ENCODE data around the gene N4BP2L2.

The N4BP2L2 gene

GRCh38 chr13:32473650-32474049 is 64.9 kb downstream of the N4BP2L2 start:
- no peaks in the 10 kb centered on the region for H3K27me3 ChIP-seq (ENCODE audit: control insufficient read depth, insufficient read depth, low read length)
- no peaks in the 10 kb centered on the region for H3K9me3 ChIP-seq (ENCODE audit: control insufficient read depth, low read length)
- H2AFZ ChIP-seq, result no peak overlapping the region
- no peak overlapping the region for H3K4me2 ChIP-seq (ENCODE audit: low read length)
- H3K27ac ChIP-seq, result no peak overlapping the region
- no peaks in the 10 kb centered on the region for H3K79me2 ChIP-seq
- no peak overlapping the region for H3K9ac ChIP-seq
- H3K4me1 ChIP-seq, result no peaks in the 10 kb centered on the region
- TF ChIP-seq CTCF (IDR thresholded peaks at IDR 0.05), result no peak
- no peak overlapping the region for H3K4me3 ChIP-seq (ENCODE audit: low read depth, low read length)
- H3K36me3 ChIP-seq (ENCODE audit: control insufficient read depth, insufficient read depth, low read length), result no peaks in the 10 kb centered on the region

GRCh38 chr13:32472194-32472621 is 66.4 kb downstream of the N4BP2L2 start:
- Histone ChIP-seq H3K4me2 (ENCODE audit: low read length) (no peak overlapping the region), H3K9me3 (ENCODE audit: control insufficient read depth, low read length) (no peaks in the 10 kb centered on the region), H2AFZ (no peak overlapping the region), H3K79me2 (no peaks in the 10 kb centered on the region), H3K27ac (peak overlapping the region; percentile 39), H3K4me3 (ENCODE audit: low read depth, low read length) (no peak overlapping the region), H3K36me3 (ENCODE audit: control insufficient read depth, insufficient read depth, low read length) (no peaks in the 10 kb centered on the region), H3K9ac (no peak overlapping the region), H3K27me3 (ENCODE audit: control insufficient read depth, insufficient read depth, low read length) (no peaks in the 10 kb centered on the region), H3K4me1 (no peaks in the 10 kb centered on the region)
- TF ChIP-seq CTCF (IDR thresholded peaks at IDR 0.05), result no peak

DNA sequence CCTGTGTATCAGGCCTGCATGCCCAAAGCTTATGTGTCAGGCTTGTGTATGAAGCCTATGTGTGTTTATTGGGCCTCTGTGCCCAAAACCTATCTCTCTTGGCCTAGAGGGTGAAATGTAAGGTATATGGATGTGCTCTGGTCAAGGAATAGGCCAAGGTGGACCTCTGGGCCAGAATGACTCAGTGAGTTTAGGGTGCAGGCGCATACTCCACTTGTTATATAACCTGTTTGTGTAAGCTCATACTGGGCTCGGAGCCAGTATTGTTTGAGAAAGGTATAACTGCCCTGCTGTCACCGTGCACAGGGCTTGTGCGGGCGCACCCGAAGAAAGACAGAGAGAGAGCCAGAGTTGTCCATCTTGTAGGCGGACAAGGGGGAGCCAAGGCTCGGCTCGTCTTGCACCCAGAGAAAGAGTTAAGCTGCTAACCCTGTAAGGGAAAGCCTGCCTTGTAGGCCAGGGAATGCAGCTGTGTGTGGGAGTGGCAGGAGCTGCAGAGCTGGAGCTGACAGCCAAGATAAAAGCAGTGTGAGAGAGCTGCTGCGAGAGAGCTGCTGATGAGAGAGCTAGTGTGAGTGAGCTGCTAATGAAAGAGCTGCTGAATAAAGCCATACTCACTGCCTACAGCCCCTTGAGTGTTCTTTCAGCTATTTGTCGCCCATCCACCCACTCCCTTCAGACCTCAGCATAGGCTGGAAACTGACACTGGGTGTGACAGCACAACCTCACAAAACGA is 67.2 kb downstream of the N4BP2L2 start:
- Histone ChIP-seq H2AFZ (no peak overlapping the region), H3K4me2 (ENCODE audit: low read length) (no peak overlapping the region), H3K36me3 (ENCODE audit: control insufficient read depth, insufficient read depth, low read length) (no peaks in the 10 kb centered on the region), H3K27me3 (ENCODE audit: control insufficient read depth, insufficient read depth, low read length) (no peaks in the 10 kb centered on the region), H3K4me1 (no peaks in the 10 kb centered on the region), H3K4me3 (ENCODE audit: low read depth, low read length) (no peak overlapping the region), H3K27ac (no peak overlapping the region), H3K79me2 (no peaks in the 10 kb centered on the region), H3K9me3 (ENCODE audit: control insufficient read depth, low read length) (no peaks in the 10 kb centered on the region), H3K9ac (no peak overlapping the region)
- no peak for TF ChIP-seq CTCF (IDR thresholded peaks at IDR 0.05)

DNA sequence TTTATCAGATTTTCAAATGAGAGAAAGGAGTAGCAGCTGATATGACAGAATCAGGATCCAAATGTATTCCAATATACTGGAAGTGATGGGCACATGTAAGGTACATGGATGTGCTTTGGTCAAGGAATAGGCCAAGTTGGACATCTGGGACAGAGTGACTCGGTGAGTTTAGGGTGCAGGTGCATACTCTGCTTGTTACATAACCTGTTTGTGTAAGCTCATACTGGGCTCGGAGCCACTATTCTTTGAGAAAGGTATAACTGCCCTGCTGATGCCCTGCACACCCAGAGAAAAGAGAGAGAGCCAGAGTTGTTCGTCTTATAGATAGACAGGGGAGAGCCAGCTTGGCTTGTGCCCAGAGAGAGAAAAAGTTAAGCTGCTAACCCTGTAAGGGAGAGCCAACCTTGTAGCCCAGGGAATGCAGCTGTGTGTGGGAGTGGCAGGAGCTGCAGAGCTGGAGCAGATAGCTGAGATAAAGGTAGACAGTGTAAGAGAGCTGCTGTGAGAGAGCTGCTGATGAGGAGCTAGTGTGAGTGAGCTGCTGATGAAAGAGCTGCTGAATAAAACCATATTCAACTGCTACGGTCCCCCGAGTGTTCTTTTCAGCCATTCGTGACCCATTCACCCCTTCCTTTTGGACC is 70.0 kb downstream of the N4BP2L2 start:
- Histone ChIP-seq H3K27ac (no peak overlapping the region), H3K4me3 (ENCODE audit: low read depth, low read length) (no peak overlapping the region), H3K27me3 (ENCODE audit: control insufficient read depth, insufficient read depth, low read length) (no peaks in the 10 kb centered on the region), H3K79me2 (no peaks in the 10 kb centered on the region), H3K36me3 (ENCODE audit: control insufficient read depth, insufficient read depth, low read length) (no peaks in the 10 kb centered on the region), H3K9ac (no peak overlapping the region), H2AFZ (no peak overlapping the region), H3K4me1 (no peaks in the 10 kb centered on the region), H3K9me3 (ENCODE audit: control insufficient read depth, low read length) (no peaks in the 10 kb centered on the region), H3K4me2 (ENCODE audit: low read length) (no peak overlapping the region)
- TF ChIP-seq CTCF (IDR thresholded peaks at IDR 0.05), result no peak
